MM.1S (cell line): Measurements from ENCODE around the gene SLC13A2.

ENCODE experiments used
- DNase-seq: peaks from one replicate; pipeline ENCODE4 v3.0.0-alpha.2; 2015
- H2AFZ ChIP-seq: fragments of 300-600 bp; sonication (generic); 2 replicates; pipeline ENCODE4 v1.6.0; 2016; ENCODE audit warnings: antibody characterized with exemption, low read length
- H3F3A ChIP-seq: fragments of 300-600 bp; sonication (generic); 2 replicates; pipeline ENCODE4 v1.6.1; 2016; ENCODE audit warnings: mild to moderate bottlenecking, antibody characterized with exemption, low read length, moderate library complexity, mixed read lengths; ENCODE audit not compliant: insufficient read depth
- H3K27ac ChIP-seq: fragments of 300-600 bp; sonication (generic); 2 replicates; pipeline ENCODE4 v1.5.1; 2016; ENCODE audit warnings: mild to moderate bottlenecking, low read length
- H3K27me3 ChIP-seq: fragments of 300-600 bp; sonication (generic); replicated peaks from 2 replicates; pipeline ENCODE4 v1.6.0; 2016; ENCODE audit warnings: low read length; ENCODE audit not compliant: insufficient read depth
- H3K36me3 ChIP-seq: fragments of 300-600 bp; sonication (generic); replicated peaks from 2 replicates; pipeline ENCODE4 v1.6.1; 2016; ENCODE audit warnings: mild to moderate bottlenecking, low read length, mixed read lengths; ENCODE audit not compliant: insufficient read depth
- H3K4me1 ChIP-seq: fragments of 300-600 bp; sonication (generic); 2 replicates; pipeline ENCODE4 v1.6.1; 2016; ENCODE audit warnings: low read length, mixed read lengths
- H3K4me2 ChIP-seq: fragments of 300-600 bp; sonication (generic); 2 replicates; pipeline ENCODE4 v1.6.0; 2016; ENCODE audit warnings: low read depth, low read length
- H3K4me3 ChIP-seq: fragments of 300-600 bp; sonication (generic); 2 replicates; pipeline ENCODE4 v1.5.1; 2016; ENCODE audit warnings: low read length, mixed read lengths
- H3K79me2 ChIP-seq: fragments of 300-600 bp; sonication (generic); 2 replicates; pipeline ENCODE4 v1.6.1; 2016; ENCODE audit warnings: mixed run types, low read length, mixed read lengths
- H3K9ac ChIP-seq: fragments of 300-600 bp; sonication (generic); 2 replicates; pipeline ENCODE4 v1.6.1; 2016; ENCODE audit warnings: low read length, mixed read lengths
- H3K9me2 ChIP-seq: fragments of 300-600 bp; sonication (generic); replicated peaks from 2 replicates; pipeline ENCODE4 v1.6.1; 2016; ENCODE audit warnings: mild to moderate bottlenecking, low read length, mixed read lengths; ENCODE audit not compliant: insufficient read depth
- H3K9me3 ChIP-seq: fragments of 300-600 bp; sonication (generic); replicated peaks from 2 replicates; pipeline ENCODE4 v1.6.1; 2016; ENCODE audit warnings: mild to moderate bottlenecking, low read length, mixed read lengths; ENCODE audit not compliant: insufficient read depth
- H4K20me1 ChIP-seq: fragments of 300-600 bp; sonication (generic); 2 replicates; pipeline ENCODE4 v1.6.1; 2016; ENCODE audit warnings: mild to moderate bottlenecking, low read length, moderate library complexity, mixed read lengths; ENCODE audit not compliant: insufficient read depth
- CTCF ChIP-seq: fragments of 300-600 bp; sonication (generic); IDR thresholded peaks from 2 replicates; pipeline ENCODE4 v1.5.1; 2016; ENCODE audit warnings: antibody characterized with exemption, low read length, mixed read lengths
- EZH2 ChIP-seq: fragments of 300-600 bp; sonication (generic); optimal IDR thresholded peaks from 2 replicates; pipeline ENCODE3; 2017; ENCODE audit warnings: low read depth, mild to moderate bottlenecking, antibody characterized with exemption, low read length, mixed read lengths
- EZH2phosphoT487 ChIP-seq: fragments of 300-600 bp; sonication (generic); IDR thresholded peaks from 2 replicates; pipeline ENCODE4 v1.6.1; 2018; ENCODE audit warnings: antibody characterized with exemption, low read length

Gene SLC13A2

DNA sequence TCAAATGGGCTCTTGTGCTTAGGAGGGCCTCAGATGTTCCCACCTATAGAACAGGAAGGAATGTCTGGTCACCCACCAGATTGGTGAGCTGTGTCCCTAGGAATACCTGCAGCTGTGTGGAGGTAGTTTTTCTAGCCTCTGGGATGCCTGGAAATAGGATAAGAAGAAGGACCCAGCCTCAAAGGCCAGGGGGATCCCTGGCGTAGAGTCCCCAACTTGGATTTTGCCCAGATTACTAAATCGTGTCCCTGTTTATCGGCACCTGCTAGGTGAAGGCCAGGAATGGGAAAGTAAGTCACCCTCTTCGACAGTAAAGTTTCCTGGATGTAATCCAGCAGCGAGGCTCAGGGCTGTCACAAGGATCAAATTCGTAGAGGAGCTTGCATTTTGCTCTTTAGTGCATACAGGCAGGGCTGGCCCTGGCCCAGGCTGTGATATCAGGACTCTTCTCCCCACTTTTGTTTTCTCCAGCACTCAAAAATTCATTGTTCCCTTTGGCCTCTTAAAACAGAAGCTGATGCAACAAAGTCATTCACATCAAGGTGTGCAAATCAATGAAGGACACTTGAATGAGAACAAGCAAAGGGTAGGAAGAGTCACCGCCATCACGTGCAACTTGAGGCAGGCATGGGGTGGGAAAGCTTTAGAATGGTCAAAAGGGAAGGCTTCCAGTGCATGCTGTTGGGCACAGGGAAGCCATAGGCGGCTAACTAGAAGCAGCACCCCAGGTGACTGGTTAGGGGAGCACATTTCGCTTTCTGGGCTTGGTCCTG, 7.5 kb downstream of the SLC13A2 start:
- H3K9me3 ChIP-seq: no peaks in the 10 kb centered on the region
- H3K9ac ChIP-seq: no peak overlapping the region
- no peak overlapping the region for H3K4me3 ChIP-seq
- H3K27ac ChIP-seq: no peak overlapping the region
- H3K9me2 ChIP-seq: no peaks in the 10 kb centered on the region
- TF ChIP-seq CTCF (no peak), EZH2 (no peak), EZH2phosphoT487 (no peak)
- H3K36me3 ChIP-seq: no peaks in the 10 kb centered on the region
- no peak overlapping the region for H2AFZ ChIP-seq
- peaks cover 4% of the 10 kb centered on the region for H3K27me3 ChIP-seq
- no peaks in the 10 kb centered on the region for H4K20me1 ChIP-seq
- H3K4me2 ChIP-seq: no peak overlapping the region
- H3F3A ChIP-seq: no peaks in the 10 kb centered on the region
- no peaks in the 10 kb centered on the region for H3K4me1 ChIP-seq
- no peaks in the 10 kb centered on the region for H3K79me2 ChIP-seq
- DNase-seq: no peak

GRCh38 chr17:28482551-28483199, 9.2 kb downstream of the SLC13A2 start:
- DNase-seq: no peak
- H3K4me1 ChIP-seq: no peaks in the 10 kb centered on the region
- H3K9me2 ChIP-seq: no peaks in the 10 kb centered on the region
- H3K9ac ChIP-seq: no peak overlapping the region
- H3K4me2 ChIP-seq: no peak overlapping the region
- H3K9me3 ChIP-seq: no peaks in the 10 kb centered on the region
- H3F3A ChIP-seq: no peaks in the 10 kb centered on the region
- H4K20me1 ChIP-seq: no peaks in the 10 kb centered on the region
- H3K4me3 ChIP-seq: no peak overlapping the region
- peaks cover 11% of the 10 kb centered on the region for H3K27me3 ChIP-seq
- no peaks in the 10 kb centered on the region for H3K36me3 ChIP-seq
- H3K27ac ChIP-seq: no peak overlapping the region
- no peaks in the 10 kb centered on the region for H3K79me2 ChIP-seq
- H2AFZ ChIP-seq: no peak overlapping the region
- TF ChIP-seq EZH2phosphoT487: no peak
- TF ChIP-seq EZH2: no peak
- no peak for TF ChIP-seq CTCF

GRCh38 chr17:28484296-28484695, 10.9 kb downstream of the SLC13A2 start:
- Histone ChIP-seq H3K9me2 (no peaks in the 10 kb centered on the region), H3K4me2 (no peak overlapping the region), H3K27me3 (peaks cover 25% of the 10 kb centered on the region), H3K9me3 (no peaks in the 10 kb centered on the region), H3K36me3 (no peaks in the 10 kb centered on the region), H4K20me1 (no peaks in the 10 kb centered on the region), H3F3A (no peaks in the 10 kb centered on the region), H3K9ac (no peak overlapping the region), H3K79me2 (no peaks in the 10 kb centered on the region), H2AFZ (no peak overlapping the region), H3K4me1 (no peaks in the 10 kb centered on the region), H3K27ac (no peak overlapping the region), H3K4me3 (no peak overlapping the region)
- TF ChIP-seq CTCF: no peak
- no peak for TF ChIP-seq EZH2
- TF ChIP-seq EZH2phosphoT487: no peak
- no peak for DNase-seq
